Keratinocyte (primary cell): ENCODE results near the gene TMEM52. TPM values are rescaled to one million over a fixed set of nuclear protein-coding genes. Genes with fewer than 3 reads are reported as not detected.
A peak's percentile ranks its signal among the peaks of the same experiment; 100 is the strongest.

Experiments used
- DNase-seq: peaks from one replicate; pipeline ENCODE4 v3.0.0-alpha.2; 2011; ENCODE audit warnings: low read depth, missing footprints, low spot score
- FAIRE-seq: peaks from 2 replicates; lab custom pipeline; 2011; peaks lifted over from hg19 to GRCh38; lab: Jason Lieb, UNC
- H2AFZ ChIP-seq: 2 replicates; pipeline ENCODE4 v1.6.0; 2012; ENCODE audit warnings: low read length, control low read depth, inconsistent platforms; ENCODE audit not compliant: control insufficient read depth
- H3K27ac ChIP-seq: 2 replicates; pipeline ENCODE4 v1.5.1; 2011; ENCODE audit warnings: low read length; ENCODE audit not compliant: control insufficient read depth, insufficient read depth
- H3K27me3 ChIP-seq: 3 replicates; pipeline ENCODE4 v1.6.0; 2011; ENCODE audit warnings: low read length; ENCODE audit not compliant: control insufficient read depth, insufficient read depth; ENCODE audit errors: extremely low read depth
- H3K36me3 ChIP-seq, 2 experiments: 2 replicates in 1 of 2; 3 replicates in 1 of 2; pipeline ENCODE4 v1.5.1; 2011; ENCODE audit warnings: low read length in 2 of 2, mild to moderate bottlenecking in 1 of 2; ENCODE audit not compliant: control insufficient read depth in 2 of 2, insufficient read depth in 2 of 2; ENCODE audit errors: extremely low read depth in 1 of 2
- H3K4me1 ChIP-seq: 3 replicates; pipeline ENCODE4 v1.5.1; 2011; ENCODE audit warnings: low read length; ENCODE audit not compliant: control insufficient read depth, insufficient read depth; ENCODE audit errors: extremely low read depth
- H3K4me2 ChIP-seq: 3 replicates; pipeline ENCODE4 v1.6.0; 2011; ENCODE audit warnings: low read depth, low read length; ENCODE audit not compliant: control insufficient read depth, insufficient read depth; ENCODE audit errors: extremely low read depth
- H3K4me3 ChIP-seq, 3 experiments: fragments of 200-600 bp in 1 of 3; sonication (generic) in 1 of 3; 2 replicates in 2 of 3; 3 replicates in 1 of 3; pipeline ENCODE4 v1.5.1; 2011 to 2016; ENCODE audit warnings: low read length in 3 of 3, mild to moderate bottlenecking in 3 of 3, control low read depth in 2 of 3, inconsistent platforms in 1 of 3, low read depth in 1 of 3, mixed read lengths in 1 of 3, mixed run types in 1 of 3, moderate library complexity in 1 of 3; ENCODE audit not compliant: control insufficient read depth in 2 of 3, insufficient read depth in 2 of 3; ENCODE audit errors: extremely low read depth in 1 of 3
- H3K79me2 ChIP-seq: 2 replicates; pipeline ENCODE4 v1.6.0; 2012; ENCODE audit warnings: low read length; ENCODE audit not compliant: control insufficient read depth, insufficient read depth
- H3K9ac ChIP-seq: 3 replicates; pipeline ENCODE4 v1.6.0; 2011; ENCODE audit warnings: low read length; ENCODE audit not compliant: control insufficient read depth, insufficient read depth; ENCODE audit errors: extremely low read depth
- H3K9me1 ChIP-seq: 3 replicates; pipeline ENCODE4 v1.6.0; 2011; ENCODE audit warnings: low read length; ENCODE audit not compliant: control insufficient read depth, insufficient read depth; ENCODE audit errors: extremely low read depth
- H3K9me3 ChIP-seq: 2 replicates; pipeline ENCODE4 v1.5.1; 2012; ENCODE audit warnings: low read depth, low read length; ENCODE audit not compliant: control insufficient read depth
- H4K20me1 ChIP-seq: 3 replicates; pipeline ENCODE4 v1.6.0; 2011; ENCODE audit warnings: low read length; ENCODE audit not compliant: control insufficient read depth, insufficient read depth; ENCODE audit errors: extremely low read depth
- CTCF ChIP-seq, 3 experiments: IDR thresholded peaks in 1 of 3; conservative IDR thresholded peaks in 1 of 3; optimal IDR thresholded peaks in 1 of 3; 2 replicates in 2 of 3; 3 replicates in 1 of 3; pipeline versions ENCODE3 to v1.5.1; 2011; ENCODE audit warnings: low read length in 3 of 3, mild to moderate bottlenecking in 3 of 3, moderate library complexity in 2 of 3, control low read depth in 1 of 3, inconsistent platforms in 1 of 3; ENCODE audit not compliant: insufficient read depth in 2 of 3; ENCODE audit errors: extremely low read depth in 1 of 3
- EZH2 ChIP-seq: IDR thresholded peaks from one replicate; pipeline ENCODE4 v1.6.1; 2012; ENCODE audit warnings: inconsistent platforms, mild to moderate bottlenecking, low read length, moderate library complexity
- dilution Hi-C: fragments of 300-500 bp; cut with MboI; formaldehyde crosslinking; loops from one replicate; pipeline ENCODE4 v1.7.0; 2020; ENCODE audit warnings: low sequenced_read_pairs; ENCODE audit not compliant: extremely low pct_ligation_motif_present
- polyA plus RNA-seq, 5 experiments: library from polyadenylated mRNA; depleted of rRNA in 3 of 5; stranded (reverse) in 3 of 5; stranded (forward) in 1 of 5; unstranded in 1 of 5; fragments of >200 nt; gene quantifications; 1 replicate in 1 of 5; 2 replicates in 3 of 5; 3 replicates in 1 of 5; pipeline versions ENCODE4 v1.2.1 to v1.2.3, GENCODE V29; 2011 to 2012; ENCODE audit warnings: missing spikeins in 2 of 5, low read depth in 1 of 5, low replicate concordance in 1 of 5

The TMEM52 gene
- polyA plus RNA-seq, 1 donor (not counting 4 experiments of a cell fraction or from before 2014, with no cell fraction given) = 0.10 TPM

GRCh38 chr1:1920057-1920607, 1.1 kb upstream of the TMEM52 start:
- no peak overlapping the region for H2AFZ ChIP-seq
- H3K27ac ChIP-seq = no peak overlapping the region
- peak overlapping the region; percentile 37 for H3K9ac ChIP-seq
- no peak for FAIRE-seq
- no peaks in the 10 kb centered on the region for H3K79me2 ChIP-seq
- H4K20me1 ChIP-seq = no peaks in the 10 kb centered on the region
- H3K9me1 ChIP-seq = no peaks in the 10 kb centered on the region
- no peak overlapping the region for H3K4me3 ChIP-seq
- dilution Hi-C loops = no loop called here
- H3K27me3 ChIP-seq = peaks cover 14% of the 10 kb centered on the region
- H3K4me2 ChIP-seq = no peak overlapping the region
- no peaks in the 10 kb centered on the region for H3K36me3 ChIP-seq
- DNase-seq = no peak
- no peaks in the 10 kb centered on the region for H3K9me3 ChIP-seq
- no peaks in the 10 kb centered on the region for H3K4me1 ChIP-seq
- TF ChIP-seq EZH2 (no peak), CTCF (optimal IDR thresholded peaks at IDR 0.05 in 1 of 3, IDR thresholded peaks at IDR 0.05 in 1 of 3, conservative IDR thresholded peaks at IDR 0.05 in 1 of 3; ENCODE audit: extremely low read depth in 1 of 3, insufficient read depth in 2 of 3, low read length in 3 of 3) (no peak)

GRCh38 chr1:1919304-1920056, 401 bp upstream of the TMEM52 start:
- Histone ChIP-seq H3K9ac (peak overlapping the region; percentile 37), H2AFZ (peak overlapping the region; percentile 51)
- FAIRE-seq = peak; percentile 90

More at GRCh38 chr1:1919304-1920056, 401 bp upstream of the TMEM52 start:
- Histone ChIP-seq H3K4me3 (peak overlapping the region; percentile 46 to 56 (median 48)), H3K27ac (no peak overlapping the region), H3K4me1 (no peaks in the 10 kb centered on the region), H3K4me2 (peak overlapping the region; percentile 62), H3K36me3 (no peaks in the 10 kb centered on the region), H3K79me2 (no peaks in the 10 kb centered on the region), H3K9me3 (no peaks in the 10 kb centered on the region), H3K27me3 (peaks cover 8% of the 10 kb centered on the region), H4K20me1 (no peaks in the 10 kb centered on the region), H3K9me1 (no peaks in the 10 kb centered on the region)
- TF ChIP-seq CTCF (optimal IDR thresholded peaks at IDR 0.05 in 1 of 3, IDR thresholded peaks at IDR 0.05 in 1 of 3, conservative IDR thresholded peaks at IDR 0.05 in 1 of 3; ENCODE audit: extremely low read depth in 1 of 3, insufficient read depth in 2 of 3, low read length in 3 of 3) (no peak), EZH2 (no peak)
- peak; percentile 99 for DNase-seq
- dilution Hi-C loops = no loop called here
